HuH-7 (cell line): ENCODE results near the gene TSHZ2.
A peak's percentile ranks its signal among the peaks of the same experiment; 100 is the strongest.

ENCODE experiments used
- DNase-seq: peaks from one replicate; pipeline ENCODE4 v3.0.0; 2011; ENCODE audit warnings: low spot score

Gene TSHZ2, protein sequence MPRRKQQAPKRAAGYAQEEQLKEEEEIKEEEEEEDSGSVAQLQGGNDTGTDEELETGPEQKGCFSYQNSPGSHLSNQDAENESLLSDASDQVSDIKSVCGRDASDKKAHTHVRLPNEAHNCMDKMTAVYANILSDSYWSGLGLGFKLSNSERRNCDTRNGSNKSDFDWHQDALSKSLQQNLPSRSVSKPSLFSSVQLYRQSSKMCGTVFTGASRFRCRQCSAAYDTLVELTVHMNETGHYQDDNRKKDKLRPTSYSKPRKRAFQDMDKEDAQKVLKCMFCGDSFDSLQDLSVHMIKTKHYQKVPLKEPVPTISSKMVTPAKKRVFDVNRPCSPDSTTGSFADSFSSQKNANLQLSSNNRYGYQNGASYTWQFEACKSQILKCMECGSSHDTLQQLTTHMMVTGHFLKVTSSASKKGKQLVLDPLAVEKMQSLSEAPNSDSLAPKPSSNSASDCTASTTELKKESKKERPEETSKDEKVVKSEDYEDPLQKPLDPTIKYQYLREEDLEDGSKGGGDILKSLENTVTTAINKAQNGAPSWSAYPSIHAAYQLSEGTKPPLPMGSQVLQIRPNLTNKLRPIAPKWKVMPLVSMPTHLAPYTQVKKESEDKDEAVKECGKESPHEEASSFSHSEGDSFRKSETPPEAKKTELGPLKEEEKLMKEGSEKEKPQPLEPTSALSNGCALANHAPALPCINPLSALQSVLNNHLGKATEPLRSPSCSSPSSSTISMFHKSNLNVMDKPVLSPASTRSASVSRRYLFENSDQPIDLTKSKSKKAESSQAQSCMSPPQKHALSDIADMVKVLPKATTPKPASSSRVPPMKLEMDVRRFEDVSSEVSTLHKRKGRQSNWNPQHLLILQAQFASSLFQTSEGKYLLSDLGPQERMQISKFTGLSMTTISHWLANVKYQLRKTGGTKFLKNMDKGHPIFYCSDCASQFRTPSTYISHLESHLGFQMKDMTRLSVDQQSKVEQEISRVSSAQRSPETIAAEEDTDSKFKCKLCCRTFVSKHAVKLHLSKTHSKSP (N-terminal part only)

GRCh38 chr20:52972190-52972937 is at the start of gene TSHZ2:
TSS of gene TSHZ2 (plus strand) at chr20:52972358. CDS start at chr20:52973294, 936 bp downstream.
- peak; percentile 67 for DNase-seq

DNA sequence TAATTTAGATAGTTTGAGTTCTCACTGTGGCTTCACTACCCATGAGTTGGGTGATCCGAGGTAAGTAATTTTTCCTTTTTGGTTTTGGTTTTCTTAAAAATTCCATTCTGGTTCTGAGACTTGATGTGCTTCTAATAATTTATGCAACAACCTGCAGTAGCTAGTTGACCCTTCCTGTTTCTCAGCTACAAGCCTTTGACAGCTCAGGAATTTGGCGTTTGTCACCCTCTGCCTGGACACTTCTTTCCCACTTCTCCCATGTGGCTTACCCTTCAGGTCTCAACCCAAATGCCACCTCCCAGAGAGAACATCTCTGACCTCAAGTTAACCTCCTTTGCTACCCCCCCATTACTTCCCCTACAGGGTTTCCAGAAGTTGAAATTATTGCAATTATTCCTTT is 49.7 kb upstream of the TSHZ2 start:
- no peak for DNase-seq

- DNase-seq, result no peak
Observed at GRCh38 chr20:52923123-52923937, 48.8 kb upstream of the TSHZ2 start.

DNA sequence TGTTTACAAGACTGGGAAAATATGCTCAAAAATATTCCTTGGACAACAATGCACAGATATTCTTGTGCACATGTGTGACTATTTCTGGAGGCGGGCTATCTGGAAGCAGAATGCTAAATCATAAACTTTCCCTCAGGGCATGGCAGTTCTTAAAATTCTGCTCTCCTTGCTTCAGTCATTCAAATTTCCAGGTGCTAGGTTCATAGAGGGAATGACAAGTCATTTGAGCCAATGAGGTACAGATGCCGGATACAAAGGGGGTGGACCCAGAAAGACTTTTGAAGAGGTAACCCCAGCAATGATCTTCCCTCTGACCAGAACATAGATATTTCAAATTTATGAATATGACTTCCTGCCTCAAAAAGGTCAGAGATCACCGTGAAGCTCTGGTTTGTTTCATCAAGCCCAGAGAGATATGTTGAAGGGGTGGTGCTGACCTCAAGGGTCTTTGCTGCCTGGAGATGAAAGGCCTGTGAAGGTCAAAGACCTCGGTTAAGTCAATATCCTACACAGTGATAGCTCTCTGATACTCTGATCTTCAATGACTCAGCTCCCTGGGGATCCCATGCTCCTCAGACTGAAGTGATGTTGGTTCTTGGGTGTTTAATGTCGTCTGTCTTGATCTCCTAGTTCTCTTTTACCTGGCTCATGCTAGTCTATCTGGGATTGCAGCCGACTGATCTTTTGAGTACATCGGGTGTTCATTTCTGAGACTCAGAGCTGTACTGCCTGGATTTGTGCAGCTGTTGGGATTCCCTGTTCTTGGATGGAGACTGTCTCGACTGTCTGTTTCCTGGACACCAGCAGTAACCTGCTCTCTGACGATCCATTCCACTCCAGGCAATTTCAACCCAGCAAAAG is 47.5 kb upstream of the TSHZ2 start:
- peak; percentile 36 for DNase-seq

- no peak for DNase-seq
Observed at GRCh38 chr20:52926505-52926904, 45.7 kb upstream of the TSHZ2 start.

DNA sequence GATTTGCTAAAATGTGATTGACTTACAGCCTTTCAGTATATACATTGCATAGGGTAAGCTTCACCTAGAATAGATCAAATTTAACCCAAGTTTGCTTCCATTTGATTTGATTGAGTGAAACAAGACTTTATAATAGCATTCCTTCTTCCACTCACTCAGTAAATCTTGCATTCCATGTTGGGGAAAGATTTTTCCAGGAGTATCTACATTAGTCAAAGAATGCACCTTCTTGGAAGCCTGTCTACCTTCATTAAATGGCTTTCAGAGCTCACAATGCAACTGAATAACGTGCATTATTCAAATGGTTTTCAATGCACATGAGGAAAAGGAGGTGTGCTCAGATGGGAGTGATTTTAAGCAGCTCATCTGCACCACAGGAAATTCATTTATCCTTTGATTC is 38.3 kb upstream of the TSHZ2 start:
- DNase-seq, result no peak

DNA sequence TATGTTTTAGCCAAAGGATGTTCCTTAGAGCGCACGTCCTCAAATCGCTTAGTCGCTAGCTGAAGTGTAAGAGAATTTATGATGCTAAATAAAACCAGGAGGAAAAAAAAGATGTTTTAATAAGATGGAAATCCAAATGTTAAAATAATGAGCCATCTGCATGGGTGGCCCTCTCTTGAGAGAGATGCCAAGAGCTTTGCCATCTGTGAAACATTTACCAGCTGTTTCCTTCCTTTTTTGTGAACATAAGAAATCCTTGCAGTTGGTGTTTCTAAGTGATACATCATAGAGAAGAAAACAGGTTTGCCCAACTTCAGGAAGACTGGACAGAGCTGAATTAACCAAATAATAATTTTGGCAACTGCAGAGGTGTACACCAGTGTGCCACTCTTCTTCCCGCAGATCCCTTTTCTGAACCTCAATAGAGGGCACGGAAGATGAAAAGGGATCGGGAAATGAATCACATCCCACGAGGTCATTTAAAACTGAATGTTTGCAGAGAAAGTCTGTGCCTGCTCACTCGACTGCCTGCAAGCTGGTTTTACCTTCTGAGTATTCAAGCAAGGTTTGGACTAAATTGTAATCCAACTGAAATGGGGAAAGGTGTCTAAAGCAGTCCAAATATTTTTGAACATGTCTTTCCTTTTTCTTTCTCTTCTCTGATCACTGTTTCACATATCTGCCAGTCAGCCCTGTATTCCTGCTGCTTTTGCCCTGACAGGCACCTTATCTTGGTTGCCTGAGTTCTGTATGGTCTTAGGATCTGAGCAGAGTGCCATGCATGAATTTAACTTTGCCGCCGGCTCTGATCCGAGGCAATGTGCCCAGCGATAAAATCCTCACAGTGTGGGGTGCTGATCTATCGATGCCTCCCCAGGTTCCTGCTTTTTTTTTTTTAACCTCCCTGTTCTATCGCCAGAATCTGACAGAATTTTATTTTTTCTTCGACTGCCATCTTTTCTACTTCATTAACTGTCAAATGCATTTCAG is 35.5 kb upstream of the TSHZ2 start:
- no peak for DNase-seq

DNA sequence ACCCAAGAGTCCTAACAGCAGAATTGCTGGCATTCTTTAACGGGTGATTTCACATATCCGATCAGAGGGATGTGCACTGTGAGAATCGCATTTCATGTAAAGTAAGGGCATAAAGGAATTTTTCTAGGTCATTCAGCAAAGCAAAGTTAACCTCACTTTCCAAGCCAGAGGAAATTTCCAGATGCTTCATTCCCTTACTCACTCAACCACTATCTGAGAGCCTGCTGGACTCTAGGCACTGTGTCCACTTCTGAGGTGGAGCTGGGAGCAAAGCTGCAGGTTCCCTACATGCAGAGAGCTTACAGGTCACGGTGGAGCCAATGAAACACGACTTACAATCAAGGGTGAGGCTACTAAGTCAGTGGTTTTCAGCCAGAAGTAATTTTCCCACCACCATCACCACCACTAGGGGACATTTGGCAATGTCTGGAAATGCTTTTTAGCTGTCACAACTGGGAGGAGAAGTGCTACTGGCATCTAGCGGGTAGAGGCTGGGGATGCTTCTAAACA is 34.5 kb upstream of the TSHZ2 start:
- peak; percentile 26 for DNase-seq

DNA sequence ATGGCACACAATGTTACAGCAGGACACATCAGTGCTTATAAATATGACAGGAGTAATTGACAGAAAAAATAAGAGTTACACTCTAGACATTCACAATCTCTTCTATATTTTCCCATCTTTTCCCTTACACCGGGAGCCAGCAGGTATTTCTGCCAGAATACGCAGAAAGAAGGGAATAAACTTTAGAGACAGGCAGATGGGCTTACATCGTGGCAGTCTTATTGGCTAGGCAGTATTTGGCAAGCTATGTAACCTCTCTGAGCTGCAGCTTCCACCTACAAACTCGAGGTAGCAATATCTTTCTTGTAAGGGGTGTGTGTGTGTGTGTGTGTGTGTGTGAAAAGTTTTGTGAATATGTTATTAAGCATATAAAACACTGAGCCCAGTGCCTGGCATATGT is 33.0 kb upstream of the TSHZ2 start:
- no peak for DNase-seq

DNA sequence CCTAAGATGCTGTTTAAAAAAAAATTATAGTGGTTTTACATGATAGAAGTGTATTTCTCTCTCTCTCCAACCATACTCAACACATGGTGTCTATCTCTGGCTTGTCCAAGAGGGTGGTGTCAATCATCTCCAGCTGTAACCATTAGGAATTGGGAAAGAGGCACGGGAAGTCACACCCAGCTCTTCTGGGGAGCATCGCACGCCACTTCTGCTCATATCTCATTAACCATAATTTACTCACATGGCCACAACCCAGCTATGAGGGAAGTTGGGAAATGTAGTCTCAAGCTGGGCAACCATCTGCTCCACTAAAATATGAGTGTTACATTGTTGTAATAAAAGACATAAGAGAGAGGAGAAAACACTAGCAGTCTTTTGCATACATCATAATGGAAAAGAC is 30.4 kb upstream of the TSHZ2 start:
- DNase-seq, result no peak

- DNase-seq, result no peak
Observed at GRCh38 chr20:52943185-52943841, 28.8 kb upstream of the TSHZ2 start.

- DNase-seq, result no peak
Observed at GRCh38 chr20:52945268-52945667, 26.9 kb upstream of the TSHZ2 start.

DNA sequence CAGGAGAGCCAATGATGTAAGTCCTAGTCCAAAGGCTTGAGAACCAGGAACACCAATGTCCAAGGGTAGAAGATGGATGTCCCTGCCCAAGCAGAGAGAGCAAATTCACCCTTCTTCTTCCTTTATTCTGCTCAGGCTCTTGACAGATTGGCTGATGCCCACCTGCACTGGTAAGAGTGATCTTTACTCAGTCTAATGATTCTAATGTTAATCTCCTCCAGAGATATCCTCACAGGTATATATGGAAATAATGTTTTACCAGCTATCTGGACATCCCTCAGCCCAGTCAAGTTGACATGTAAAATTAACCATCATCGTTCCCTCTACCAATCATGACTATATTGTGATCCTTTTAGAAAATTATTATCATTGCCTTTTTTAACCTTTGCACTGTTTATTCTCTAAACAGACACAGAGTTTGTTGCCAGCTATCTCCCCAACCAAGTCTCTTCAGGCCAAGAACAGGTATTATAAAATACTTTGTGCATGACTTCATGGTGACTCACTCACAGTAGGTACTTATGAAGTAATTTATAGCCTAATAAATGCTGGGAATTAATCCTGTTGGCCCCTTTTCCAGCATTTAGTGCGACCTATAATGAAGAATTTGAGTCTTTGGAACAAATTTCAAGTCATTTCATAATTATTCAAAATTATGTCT is 26.2 kb upstream of the TSHZ2 start:
- no peak for DNase-seq

DNA sequence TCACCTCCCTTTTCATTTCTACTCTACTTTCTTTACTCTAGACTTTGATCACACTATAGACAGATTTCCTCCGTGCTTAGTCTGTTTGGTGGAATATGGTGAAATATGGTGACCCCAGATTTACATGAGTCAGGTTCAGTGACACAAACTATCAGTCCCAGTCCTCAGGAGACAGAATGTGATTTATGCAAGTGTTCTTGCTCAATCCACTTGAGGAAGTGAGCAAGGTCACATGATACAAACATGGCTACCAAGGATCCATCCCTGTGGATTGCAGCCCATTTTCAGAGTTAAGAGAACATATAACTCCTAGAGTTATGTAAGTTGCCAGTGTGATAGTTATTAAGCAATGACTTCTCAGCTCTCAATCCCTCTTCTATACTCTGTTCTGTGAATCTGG is 23.7 kb upstream of the TSHZ2 start:
- no peak for DNase-seq

DNA sequence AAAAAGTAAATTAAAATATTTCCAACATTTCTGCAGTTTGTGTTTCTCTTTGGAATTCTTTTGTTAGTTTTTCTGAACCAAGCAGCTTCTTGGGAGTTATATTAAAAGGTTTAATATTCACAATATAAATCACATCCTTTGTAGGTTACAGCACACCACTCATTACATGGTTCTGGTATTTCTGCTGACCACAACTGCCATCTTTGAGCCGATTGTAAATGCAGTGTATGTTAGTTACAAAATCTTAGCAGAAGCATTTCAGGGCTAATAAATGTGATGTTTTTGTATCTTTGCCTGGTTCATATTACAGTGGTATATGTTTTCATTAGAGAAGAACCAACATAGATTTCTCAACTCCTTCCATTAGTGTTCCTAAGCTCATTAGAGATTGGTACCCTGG is 19.1 kb upstream of the TSHZ2 start:
- DNase-seq, result no peak

DNA sequence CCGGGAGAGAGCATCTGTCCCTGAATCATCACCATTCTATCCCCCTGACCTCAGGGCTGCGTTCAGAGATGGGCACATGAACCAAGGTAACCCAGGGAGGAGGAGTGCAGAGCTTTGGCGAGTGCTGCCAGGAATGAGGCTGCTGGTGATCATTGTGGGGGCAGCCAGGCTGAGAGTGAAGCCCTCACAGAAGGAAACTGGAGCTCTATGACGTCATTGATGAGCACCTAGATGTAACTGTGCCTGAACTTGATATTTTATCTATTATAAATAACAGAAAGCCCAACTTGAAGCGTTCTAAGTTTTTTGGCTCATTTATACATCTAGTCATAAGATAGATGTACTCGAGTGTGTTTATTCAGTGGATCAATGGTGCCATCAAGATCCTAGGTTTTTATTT is 17.3 kb upstream of the TSHZ2 start:
- no peak for DNase-seq

- DNase-seq, result no peak
Observed at GRCh38 chr20:52958211-52958610, 13.9 kb upstream of the TSHZ2 start.

DNA sequence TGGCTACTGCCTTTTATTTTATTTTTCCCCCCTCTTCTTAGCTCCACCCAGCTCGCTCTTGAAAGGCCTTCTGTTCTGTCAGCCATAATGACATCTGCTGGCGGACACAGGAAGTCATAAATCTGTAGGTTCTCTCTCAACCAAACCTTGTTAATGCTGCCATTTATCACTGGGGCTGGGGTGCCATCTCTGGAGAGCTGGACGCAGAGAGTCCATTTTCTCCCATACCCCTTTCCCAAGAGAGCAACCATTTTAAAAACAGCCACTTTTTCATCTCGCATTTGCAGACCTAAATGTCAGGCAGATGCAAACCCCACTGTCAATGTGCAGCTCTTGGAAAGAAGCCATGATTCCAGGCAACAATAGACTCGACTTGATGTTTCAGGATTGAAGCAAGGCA is 13.0 kb upstream of the TSHZ2 start:
- DNase-seq, result peak; percentile 32
